ENCODE data around the gene QRICH2. TPM values are rescaled to one million over a fixed set of nuclear protein-coding genes. Genes with fewer than 3 reads are reported as not detected.

The QRICH2 gene
- total and polyA plus RNA-seq, 10 of the 15 experiments (the other 5 are each of a cell fraction or from before 2014, with no cell fraction given) = 0.04 to 0.72 (median 0.25) TPM

DNA sequence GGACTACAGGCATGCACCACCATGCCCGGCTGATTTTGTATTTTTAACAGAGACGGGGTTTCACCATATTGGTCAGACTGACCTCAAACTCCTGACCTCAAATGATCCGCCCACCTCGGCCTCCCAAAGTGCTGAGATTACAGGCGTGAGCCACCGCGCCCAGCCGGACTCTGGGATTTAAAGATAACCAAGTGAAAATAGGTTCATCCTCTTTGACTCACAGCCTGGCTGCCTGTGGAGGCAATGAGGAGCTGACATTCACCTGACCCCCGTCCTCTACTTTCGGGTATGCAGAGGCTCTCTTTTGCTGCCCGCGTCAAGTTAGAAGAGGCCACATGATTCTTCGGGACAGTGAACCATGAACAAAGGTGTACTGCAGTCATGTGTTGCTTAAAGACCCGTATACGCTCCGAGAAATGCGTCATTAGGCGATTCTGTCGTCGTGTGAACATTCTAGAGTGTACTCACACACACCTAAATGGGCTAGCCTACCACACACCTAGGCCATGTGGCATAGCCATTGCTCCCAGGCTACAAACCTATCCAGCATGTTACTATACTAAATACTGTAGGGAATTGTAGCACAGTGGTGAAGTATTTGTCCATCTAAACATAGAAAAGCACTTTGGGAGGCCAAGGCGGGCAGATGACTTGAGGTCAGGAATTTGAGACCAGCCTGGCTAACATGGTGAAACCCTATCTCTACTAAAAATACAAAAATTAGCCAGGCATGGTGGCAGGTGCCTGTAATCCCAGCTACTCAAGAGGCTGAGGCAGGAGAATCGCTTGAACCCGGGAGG, 54.9 kb downstream of the QRICH2 start (continued):
- 0 out of 3 replicates have a peak, but pooled peaks of 1 of the 2 experiments have one; percentile 18 for TF ChIP-seq EGR1 (IDR thresholded peaks at IDR 0.05; ENCODE audit: borderline replicate concordance in 1 of 2, low read depth in 2 of 2, low read length in 2 of 2)

DNA sequence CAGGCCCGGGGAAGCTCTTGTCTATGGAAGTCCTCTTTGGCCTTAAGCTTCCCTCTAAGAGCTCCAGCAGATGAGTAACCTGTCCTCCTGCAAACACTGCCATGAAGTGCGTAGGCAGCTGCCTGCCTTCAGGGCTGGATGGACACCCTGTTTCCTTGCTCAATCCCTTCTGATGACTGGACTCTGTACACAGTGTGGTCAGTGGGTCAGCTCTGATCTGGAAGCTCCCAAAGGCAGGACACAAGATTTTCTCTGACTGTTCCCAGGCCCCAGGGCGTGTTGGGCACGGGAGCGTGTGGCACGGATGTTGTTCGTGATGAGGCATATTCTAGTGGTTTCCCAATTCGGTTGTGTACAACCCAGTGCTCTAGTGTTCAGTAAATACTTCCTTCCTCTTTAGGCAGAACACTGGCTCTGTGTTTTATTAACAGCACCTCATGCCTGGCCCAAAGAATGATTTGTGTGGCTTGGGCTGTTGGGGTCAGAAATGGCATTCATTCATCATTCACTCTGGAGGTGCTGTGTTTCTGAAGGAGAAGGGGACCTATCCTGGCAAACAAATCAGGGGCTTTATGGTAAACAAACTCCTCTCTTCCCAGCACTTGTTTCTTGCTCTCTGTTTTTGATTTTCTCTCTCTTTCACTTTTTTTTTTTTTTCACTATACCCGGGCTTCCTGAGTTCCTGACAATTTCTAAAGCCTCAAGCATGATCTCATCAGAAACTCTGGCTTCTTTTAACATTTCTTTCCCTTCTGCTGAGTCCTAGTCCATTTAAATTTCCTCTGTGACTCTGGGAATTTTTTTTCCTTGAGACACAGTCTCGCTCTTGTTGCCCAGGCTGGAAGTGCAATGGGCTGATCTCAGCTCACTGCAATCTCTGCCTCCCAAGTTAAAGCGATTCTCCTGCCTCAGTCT, 55.8 kb downstream of the QRICH2 start:
- intact Hi-C loops (cut with micrococcal nuclease; ENCODE audit: unreplicated experiment) (loop anchor here (1.0 kb wide), 1 partner anchor 11 kb away; no protein-coding TSS in a partner anchor), in situ Hi-C loops (cut with MboI) (loop anchor here (25.0 kb wide), 2 partner anchors 1210 to 1910 kb away; partner anchors contain the start of gene SYNGR2)
- Histone ChIP-seq H3K27me3 (replicated peaks in 1 of 2; ENCODE audit: control insufficient read depth in 2 of 2, insufficient read depth in 2 of 2, low read length in 1 of 2) (no peaks in the 10 kb centered on the region), H3K4me1 (ENCODE audit: control insufficient read depth, insufficient read depth, low read length) (peaks cover 32% of the 10 kb centered on the region), H3K9ac (ENCODE audit: control insufficient read depth, insufficient read depth, low read length) (peak overlapping the region; percentile 45), H2AFZ (ENCODE audit: control insufficient read depth, low read depth, low read length) (peak overlapping the region; percentile 55), H3K9me3 (replicated peaks; ENCODE audit: control insufficient read depth, insufficient read depth, low read length) (no peaks in the 10 kb centered on the region; the same call in 2 of the 3 replicates), H3K4me3 (peak overlapping the region; percentile 46; the same call in 1 of the 2 replicates), H3K79me2 (ENCODE audit: control insufficient read depth, insufficient read depth, low read length) (no peaks in the 10 kb centered on the region), H3K36me3 (ENCODE audit: control insufficient read depth in 2 of 2, insufficient read depth in 2 of 2, low read length in 1 of 2) (no peaks in the 10 kb centered on the region), H3K27ac (ENCODE audit: control insufficient read depth, insufficient read depth) (peak overlapping the region; percentile 70), H4K20me1 (ENCODE audit: control insufficient read depth, insufficient read depth) (no peaks in the 10 kb centered on the region), H3K4me2 (ENCODE audit: control insufficient read depth, insufficient read depth) (peak overlapping the region; percentile 80)
- POLR2A ChIA-PET = interaction anchor here (0.5 to 16.9 kb wide), 7 partner anchors 13 to 1897 kb away, joined by 3 to 341 read pairs (median 4); partner anchors contain the start of gene UBALD2
- CTCF ChIA-PET = interaction anchor here (0.6 to 1.8 kb wide), 6 partner anchors 7 to 127 kb away, joined by 3 to 7 read pairs (median 4); no protein-coding TSS in a partner anchor
- SMC1A ChIA-PET (ENCODE audit: uncharacterized antibody, unreplicated experiment) = interaction anchor here (0.7 to 13.9 kb wide), 7 partner anchors 9 to 70 kb away, joined by 3 to 226 read pairs (median 6); partner anchors contain the start of gene UBALD2
- RAD21 ChIA-PET (ENCODE audit: unreplicated experiment) = interaction anchor here (0.6 to 1.3 kb wide), 8 partner anchors 11 to 394 kb away, joined by 3 to 6 read pairs (median 4); no protein-coding TSS in a partner anchor
- DNase-seq (ENCODE audit: low read depth, low spot score) (no peak), ATAC-seq (peak; percentile 94), FAIRE-seq (peak; percentile 83)
- 3% methylated on average over 11 of the region's 11 CpGs for WGBS (ENCODE audit: insufficient coverage, insufficient replicate concordance, low lambda C conversion rate, missing lambda C conversion rate)
- BruUV-seq (replicated peaks) = no TSS peak
- TF ChIP-seq BACH1 (IDR thresholded peaks at IDR 0.05; ENCODE audit: borderline replicate concordance) (no peak), SREBF1 (IDR thresholded peaks at IDR 0.05; ENCODE audit: low read length) (no peak), PAX8 (IDR thresholded peaks at IDR 0.05) (no peak), RBBP5 (conservative IDR thresholded peaks at IDR 0.05) (no peak), CBX3 (IDR thresholded peaks at IDR 0.05; ENCODE audit: borderline replicate concordance, low read depth) (no peak), SIX5 (IDR thresholded peaks at IDR 0.05; ENCODE audit: low read depth, low read length, severe bottlenecking) (peak; percentile 8), SP1 (IDR thresholded peaks at IDR 0.05; ENCODE audit: low read depth, low read length) (no peak), TCF12 (IDR thresholded peaks at IDR 0.05; ENCODE audit: low read depth, low read length) (no peak)
- TF ChIP-seq, protein P1, sequence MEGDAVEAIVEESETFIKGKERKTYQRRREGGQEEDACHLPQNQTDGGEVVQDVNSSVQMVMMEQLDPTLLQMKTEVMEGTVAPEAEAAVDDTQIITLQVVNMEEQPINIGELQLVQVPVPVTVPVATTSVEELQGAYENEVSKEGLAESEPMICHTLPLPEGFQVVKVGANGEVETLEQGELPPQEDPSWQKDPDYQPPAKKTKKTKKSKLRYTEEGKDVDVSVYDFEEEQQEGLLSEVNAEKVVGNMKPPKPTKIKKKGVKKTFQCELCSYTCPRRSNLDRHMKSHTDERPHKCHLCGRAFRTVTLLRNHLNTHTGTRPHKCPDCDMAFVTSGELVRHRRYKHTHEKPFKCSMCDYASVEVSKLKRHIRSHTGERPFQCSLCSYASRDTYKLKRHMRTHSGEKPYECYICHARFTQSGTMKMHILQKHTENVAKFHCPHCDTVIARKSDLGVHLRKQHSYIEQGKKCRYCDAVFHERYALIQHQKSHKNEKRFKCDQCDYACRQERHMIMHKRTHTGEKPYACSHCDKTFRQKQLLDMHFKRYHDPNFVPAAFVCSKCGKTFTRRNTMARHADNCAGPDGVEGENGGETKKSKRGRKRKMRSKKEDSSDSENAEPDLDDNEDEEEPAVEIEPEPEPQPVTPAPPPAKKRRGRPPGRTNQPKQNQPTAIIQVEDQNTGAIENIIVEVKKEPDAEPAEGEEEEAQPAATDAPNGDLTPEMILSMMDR (IDR thresholded peaks at IDR 0.05 in 2 of 3, conservative IDR thresholded peaks at IDR 0.05 in 1 of 3; ENCODE audit: control insufficient read depth in 2 of 3, extremely low read depth in 1 of 3, insufficient read depth in 1 of 3, low read depth in 3 of 3, low read length in 3 of 3) = no peak
- TF ChIP-seq, protein P2, sequence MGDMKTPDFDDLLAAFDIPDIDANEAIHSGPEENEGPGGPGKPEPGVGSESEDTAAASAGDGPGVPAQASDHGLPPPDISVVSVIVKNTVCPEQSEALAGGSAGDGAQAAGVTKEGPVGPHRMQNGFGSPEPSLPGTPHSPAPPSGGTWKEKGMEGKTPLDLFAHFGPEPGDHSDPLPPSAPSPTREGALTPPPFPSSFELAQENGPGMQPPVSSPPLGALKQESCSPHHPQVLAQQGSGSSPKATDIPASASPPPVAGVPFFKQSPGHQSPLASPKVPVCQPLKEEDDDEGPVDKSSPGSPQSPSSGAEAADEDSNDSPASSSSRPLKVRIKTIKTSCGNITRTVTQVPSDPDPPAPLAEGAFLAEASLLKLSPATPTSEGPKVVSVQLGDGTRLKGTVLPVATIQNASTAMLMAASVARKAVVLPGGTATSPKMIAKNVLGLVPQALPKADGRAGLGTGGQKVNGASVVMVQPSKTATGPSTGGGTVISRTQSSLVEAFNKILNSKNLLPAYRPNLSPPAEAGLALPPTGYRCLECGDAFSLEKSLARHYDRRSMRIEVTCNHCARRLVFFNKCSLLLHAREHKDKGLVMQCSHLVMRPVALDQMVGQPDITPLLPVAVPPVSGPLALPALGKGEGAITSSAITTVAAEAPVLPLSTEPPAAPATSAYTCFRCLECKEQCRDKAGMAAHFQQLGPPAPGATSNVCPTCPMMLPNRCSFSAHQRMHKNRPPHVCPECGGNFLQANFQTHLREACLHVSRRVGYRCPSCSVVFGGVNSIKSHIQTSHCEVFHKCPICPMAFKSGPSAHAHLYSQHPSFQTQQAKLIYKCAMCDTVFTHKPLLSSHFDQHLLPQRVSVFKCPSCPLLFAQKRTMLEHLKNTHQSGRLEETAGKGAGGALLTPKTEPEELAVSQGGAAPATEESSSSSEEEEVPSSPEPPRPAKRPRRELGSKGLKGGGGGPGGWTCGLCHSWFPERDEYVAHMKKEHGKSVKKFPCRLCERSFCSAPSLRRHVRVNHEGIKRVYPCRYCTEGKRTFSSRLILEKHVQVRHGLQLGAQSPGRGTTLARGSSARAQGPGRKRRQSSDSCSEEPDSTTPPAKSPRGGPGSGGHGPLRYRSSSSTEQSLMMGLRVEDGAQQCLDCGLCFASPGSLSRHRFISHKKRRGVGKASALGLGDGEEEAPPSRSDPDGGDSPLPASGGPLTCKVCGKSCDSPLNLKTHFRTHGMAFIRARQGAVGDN (IDR thresholded peaks at IDR 0.05) = peak; percentile 77
